H1 (cell line): ENCODE results near the gene KCNJ16. TPM values are rescaled to one million over a fixed set of nuclear protein-coding genes. Genes with fewer than 3 reads are reported as not detected.
A peak's percentile ranks its signal among the peaks of the same experiment; 100 is the strongest.

Experiments
- CTCF ChIA-PET: fragments of 300-600 bp; sonication (Branson Sonifier 250); formaldehyde crosslinking; loops from one replicate; lab custom pipeline; 2021; ENCODE audit not compliant: partially characterized antibody; lab: Charles Lee
- POLR2A ChIA-PET: fragments of 300-600 bp; sonication (Branson Sonifier 250); formaldehyde crosslinking; loops from one replicate; lab custom pipeline; 2021; ENCODE audit warnings: inconsistent platforms; ENCODE audit not compliant: partially characterized antibody; lab: Charles Lee
- DNase-seq, 2 experiments: peaks; one replicate each; pipeline versions ENCODE4 v3.0.0 to v3.0.0-alpha.2; 2010 to 2022; ENCODE audit warnings: low spot score in 2 of 2, low read depth in 1 of 2, mixed read lengths in 1 of 2
- FAIRE-seq: peaks from 2 replicates; lab custom pipeline; 2011; peaks lifted over from hg19 to GRCh38; lab: Jason Lieb, UNC
- H2AFZ ChIP-seq: 2 replicates; pipeline ENCODE4 v1.8.1; 2012; ENCODE audit warnings: low read length, inconsistent platforms
- H2AK5ac ChIP-seq: 2 replicates; pipeline ENCODE4 v1.6.1; 2013; ENCODE audit warnings: low read depth, low read length
- H2BK120ac ChIP-seq: replicated peaks from 2 replicates; pipeline ENCODE3; 2013; ENCODE audit warnings: low read depth, low read length, inconsistent platforms
- H2BK12ac ChIP-seq: 2 replicates; pipeline ENCODE4 v1.6.1; 2013; ENCODE audit warnings: low read depth, low read length
- H2BK15ac ChIP-seq: 2 replicates; pipeline ENCODE4 v1.6.1; 2013; ENCODE audit warnings: low read length
- H2BK20ac ChIP-seq: 2 replicates; pipeline ENCODE4 v1.6.1; 2013; ENCODE audit warnings: low read length
- H2BK5ac ChIP-seq: 2 replicates; pipeline ENCODE4 v1.6.1; 2013; ENCODE audit warnings: low read depth, low read length
- H3K14ac ChIP-seq: 2 replicates; pipeline ENCODE4 v1.6.1; 2013; ENCODE audit warnings: inconsistent platforms; ENCODE audit not compliant: insufficient read length
- H3K18ac ChIP-seq: 2 replicates; pipeline ENCODE4 v1.6.1; 2013; ENCODE audit warnings: low read length; ENCODE audit errors: extremely low read depth
- H3K23ac ChIP-seq: 2 replicates; pipeline ENCODE4 v1.6.1; 2013; ENCODE audit warnings: inconsistent platforms; ENCODE audit not compliant: insufficient read length
- H3K23me2 ChIP-seq: 2 replicates; pipeline ENCODE4 v1.6.1; 2013; ENCODE audit warnings: low read depth, low read length
- H3K27ac ChIP-seq: 2 replicates; pipeline ENCODE4 v1.6.1; 2011; ENCODE audit warnings: low read depth, low read length, inconsistent platforms
- H3K27me3 ChIP-seq, 4 experiments: replicated peaks in 1 of 4; 1 replicate in 1 of 4; 2 replicates in 3 of 4; pipeline versions ENCODE4 v1.6.1 to v1.8.1; 2011 to 2013; ENCODE audit warnings: low read length in 3 of 4, mild to moderate bottlenecking in 3 of 4, inconsistent platforms in 2 of 4, mixed read lengths in 2 of 4, moderate library complexity in 1 of 4; ENCODE audit not compliant: control insufficient read depth in 3 of 4, insufficient read depth in 3 of 4; ENCODE audit errors: extremely low read depth in 1 of 4
- H3K36me3 ChIP-seq, 4 experiments: 2 replicates each; pipeline versions ENCODE4 v1.6.1 to v1.8.1; 2011 to 2013; ENCODE audit warnings: mild to moderate bottlenecking in 4 of 4, low read length in 3 of 4, moderate library complexity in 2 of 4, control low read depth in 1 of 4, inconsistent platforms in 1 of 4; ENCODE audit not compliant: insufficient read depth in 4 of 4, control insufficient read depth in 2 of 4
- H3K4ac ChIP-seq: replicated peaks from 2 replicates; pipeline ENCODE3; 2013; ENCODE audit warnings: low read length, low read depth, mixed read lengths, inconsistent platforms; ENCODE audit not compliant: insufficient read length
- H3K4me1 ChIP-seq, 4 experiments: replicated peaks in 1 of 4; 1 replicate in 1 of 4; 2 replicates in 3 of 4; pipeline versions ENCODE4 v1.6.1 to v1.8.1; 2011 to 2013; ENCODE audit warnings: low read length in 3 of 4, inconsistent platforms in 2 of 4, mixed read lengths in 1 of 4; ENCODE audit not compliant: insufficient read depth in 4 of 4, control insufficient read depth in 3 of 4
- H3K4me2 ChIP-seq, 2 experiments: 2 replicates each; pipeline versions ENCODE4 v1.6.1 to v1.8.1; 2011 to 2013; ENCODE audit warnings: low read depth in 2 of 2, low read length in 2 of 2, control low read depth in 1 of 2, inconsistent platforms in 1 of 2, mild to moderate bottlenecking in 1 of 2; ENCODE audit not compliant: insufficient read depth in 1 of 2
- H3K4me3 ChIP-seq, 4 experiments: fragments of 200-600, 300-600 bp in 1 of 4; sonication (generic), shearing (Covaris generic), sonication (Bioruptor Twin) in 1 of 4; 2 replicates each; pipeline versions ENCODE4 v1.5.1 to v1.8.1; 2011 to 2016; ENCODE audit warnings: low read length in 4 of 4, low read depth in 3 of 4, control low read depth in 2 of 4, inconsistent platforms in 2 of 4, mild to moderate bottlenecking in 2 of 4, mixed read lengths in 1 of 4, moderate library complexity in 1 of 4; ENCODE audit not compliant: insufficient read depth in 2 of 4; ENCODE audit errors: extremely low read depth in 1 of 4
- H3K56ac ChIP-seq: replicated peaks from 2 replicates; pipeline ENCODE3; 2013; ENCODE audit warnings: low read depth, mild to moderate bottlenecking, mixed read lengths, low read length, inconsistent platforms; ENCODE audit not compliant: insufficient read length
- H3K79me1 ChIP-seq: 2 replicates; pipeline ENCODE4 v1.6.1; 2013; ENCODE audit warnings: low read depth, low read length, control low read depth
- H3K79me2 ChIP-seq, 2 experiments: 2 replicates each; pipeline versions ENCODE4 v1.6.1 to v1.8.1; 2012 to 2013; ENCODE audit warnings: low read length in 2 of 2, mild to moderate bottlenecking in 2 of 2, inconsistent platforms in 1 of 2; ENCODE audit not compliant: insufficient read depth in 2 of 2, control insufficient read depth in 1 of 2
- H3K9ac ChIP-seq, 4 experiments: replicated peaks in 1 of 4; 1 replicate in 1 of 4; 2 replicates in 3 of 4; pipeline versions ENCODE4 v1.6.1 to v1.8.1; 2011 to 2013; ENCODE audit warnings: low read depth in 3 of 4, low read length in 3 of 4, control low read depth in 2 of 4, mild to moderate bottlenecking in 2 of 4, moderate library complexity in 2 of 4, inconsistent platforms in 1 of 4; ENCODE audit errors: extremely low read depth in 1 of 4
- H3K9me3 ChIP-seq, 2 experiments: 2 replicates each; pipeline versions ENCODE4 v1.6.1 to v1.8.1; 2012 to 2013; ENCODE audit warnings: mild to moderate bottlenecking in 2 of 2, moderate library complexity in 2 of 2, control low read depth in 1 of 2, inconsistent platforms in 1 of 2, low read depth in 1 of 2, low read length in 1 of 2, mixed read lengths in 1 of 2; ENCODE audit not compliant: insufficient read depth in 2 of 2
- H4K20me1 ChIP-seq, 2 experiments: replicated peaks in 1 of 2; 2 replicates each; pipeline versions ENCODE3 to v1.8.1; 2011 to 2013; ENCODE audit warnings: inconsistent platforms in 2 of 2, low read length in 2 of 2, mild to moderate bottlenecking in 1 of 2; ENCODE audit not compliant: insufficient read depth in 2 of 2, control insufficient read depth in 1 of 2
- H4K5ac ChIP-seq: 2 replicates; pipeline ENCODE4 v1.6.1; 2013; ENCODE audit warnings: low read length, low read depth, mixed read lengths, inconsistent platforms; ENCODE audit not compliant: insufficient read length
- H4K8ac ChIP-seq: 2 replicates; pipeline ENCODE4 v1.8.0; 2013; ENCODE audit warnings: mild to moderate bottlenecking, moderate library complexity, low read length, inconsistent platforms; ENCODE audit not compliant: insufficient read depth; ENCODE audit errors: extremely low read depth
- H4K91ac ChIP-seq: replicated peaks from 2 replicates; pipeline ENCODE3; 2013; ENCODE audit warnings: low read length, mixed read lengths, inconsistent platforms; ENCODE audit not compliant: insufficient read length
- BCL11A ChIP-seq, 2 experiments: IDR thresholded peaks; one replicate each; pipeline ENCODE4 v1.6.1; 2011; ENCODE audit warnings: low read depth in 2 of 2, low read length in 2 of 2, mild to moderate bottlenecking in 2 of 2
- EGR1 ChIP-seq: IDR thresholded peaks from 2 replicates; pipeline ENCODE4 v1.6.1; 2011; ENCODE audit warnings: low read depth, low read length, borderline replicate concordance
- FOSL1 ChIP-seq: IDR thresholded peaks from 2 replicates; pipeline ENCODE4 v1.6.1; 2011; ENCODE audit warnings: mild to moderate bottlenecking, low read depth, low read length, moderate library complexity; ENCODE audit not compliant: insufficient read depth
- MAFK ChIP-seq: IDR thresholded peaks from 2 replicates; pipeline ENCODE4 v1.6.1; 2012; ENCODE audit warnings: low read depth, mild to moderate bottlenecking, improper control_type of control experiment, low read length
- NRF1 ChIP-seq: IDR thresholded peaks from 2 replicates; pipeline ENCODE4 v1.6.1; 2011; ENCODE audit warnings: mild to moderate bottlenecking, low read depth, low read length, improper control_type of control experiment
- POLR2A ChIP-seq, 2 experiments: IDR thresholded peaks; 1 replicate in 1 of 2; 2 replicates in 1 of 2; pipeline ENCODE4 v1.6.1; 2011; ENCODE audit warnings: low read depth in 2 of 2, low read length in 2 of 2, mild to moderate bottlenecking in 2 of 2; ENCODE audit errors: control extremely low read depth in 1 of 2
- POU5F1 ChIP-seq: IDR thresholded peaks from 2 replicates; pipeline ENCODE4 v1.6.1; 2011; ENCODE audit warnings: low read depth, mild to moderate bottlenecking, low read length, moderate library complexity
- SAP30 ChIP-seq: fragments of 300-600 bp; sonication (generic); IDR thresholded peaks from 2 replicates; pipeline ENCODE4 v1.7.1; 2012; ENCODE audit warnings: low read length, moderate library complexity, mild to moderate bottlenecking, inconsistent platforms; ENCODE audit not compliant: insufficient read depth, insufficient replicate concordance
- TAF7 ChIP-seq: optimal IDR thresholded peaks from 2 replicates; pipeline ENCODE3; 2011; ENCODE audit warnings: low read depth, mild to moderate bottlenecking, inconsistent platforms, low read length, moderate library complexity, borderline replicate concordance
- YY1 ChIP-seq: IDR thresholded peaks from 2 replicates; pipeline ENCODE4 v1.6.1; 2011; ENCODE audit warnings: low read depth, mild to moderate bottlenecking, low read length
- ZNF274 ChIP-seq: IDR thresholded peaks from 2 replicates; pipeline ENCODE4 v1.7.0; 2012; ENCODE audit warnings: low read length, borderline replicate concordance; ENCODE audit errors: extremely low read depth
- whole genome bisulfite sequencing, 2 experiments: shearing (Covaris generic) in 1 of 2; methylation state at CpG; one replicate each; pipeline versions ENCODE4 v1.1.6 to v1.1.7; 2013 to 2015; ENCODE audit warnings: low lambda C conversion rate in 2 of 2, mixed read lengths in 2 of 2, inconsistent platforms in 1 of 2, low coverage in 1 of 2, missing lambda C conversion rate in 1 of 2; ENCODE audit not compliant: insufficient replicate concordance in 2 of 2, insufficient coverage in 1 of 2, insufficient read length in 1 of 2; ENCODE audit errors: extremely low coverage in 1 of 2, missing lambda C conversion rate in 1 of 2; 5-methylcytosine and 5-hydroxymethylcytosine counted together
- polyA plus RNA-seq, 7 experiments: library from polyadenylated mRNA; depleted of rRNA in 3 of 7; stranded (reverse) in 5 of 7; unstranded in 2 of 7; fragments of >200 nt in 5 of 7; fragments of 200-250 nt in 2 of 7; gene quantifications; 1 replicate in 5 of 7; 2 replicates in 1 of 7; 4 replicates in 1 of 7; pipeline versions ENCODE4 v1.2.1 to v1.2.3, GENCODE V29; 2011 to 2013; ENCODE audit warnings: missing spikeins in 2 of 7, mixed read lengths in 2 of 7
- total RNA-seq: library from RNA; stranded (reverse); fragmentation: NEBNext Ultra II Directional; extraction: Animal tissue kit (Norgen Biotek cat#: 25700); gene quantifications from 2 replicates; pipeline ENCODE4 v1.2.1, GENCODE V29; 2021
- TF ChIP-seq, protein P1 (sequence below): IDR thresholded peaks from 2 replicates; pipeline ENCODE4 v1.6.1; 2012; ENCODE audit warnings: inconsistent platforms

KCNJ16 gene
- total and polyA plus RNA-seq, 2 of the 8 experiments (the other 6 are each of a cell fraction or from before 2014, with no cell fraction given): not detected

GRCh38 chr17:70095455-70095854 lies 20.4 kb downstream of the KCNJ16 start:
- no peak overlapping the region for H4K8ac ChIP-seq
- H3K4me2 ChIP-seq: no peak overlapping the region
- H3K4ac ChIP-seq: no peak overlapping the region
- H3K79me1 ChIP-seq: no peaks in the 10 kb centered on the region
- WGBS, 2 experiments: 93% methylated on average over 4 of the region's 4 CpGs; no CpG with 5 or more reads in 1 of the 2 experiments
- H3K36me3 ChIP-seq: no peaks in the 10 kb centered on the region
- no peaks in the 10 kb centered on the region for H3K9me3 ChIP-seq
- no peak overlapping the region for H2BK15ac ChIP-seq
- H2BK120ac ChIP-seq: no peak overlapping the region
- TF ChIP-seq YY1 (no peak), EGR1 (no peak), POLR2A (IDR thresholded peaks at IDR 0.05; ENCODE audit: control extremely low read depth in 1 of 2, low read depth in 2 of 2, low read length in 2 of 2) (no peak), POU5F1 (no peak), TAF7 (no peak), ZNF274 (no peak), NRF1 (no peak), MAFK (no peak), BCL11A (IDR thresholded peaks at IDR 0.05; ENCODE audit: low read depth in 2 of 2, low read length in 2 of 2) (no peak), FOSL1 (no peak), SAP30 (no peak)
- TF ChIP-seq, protein P1, sequence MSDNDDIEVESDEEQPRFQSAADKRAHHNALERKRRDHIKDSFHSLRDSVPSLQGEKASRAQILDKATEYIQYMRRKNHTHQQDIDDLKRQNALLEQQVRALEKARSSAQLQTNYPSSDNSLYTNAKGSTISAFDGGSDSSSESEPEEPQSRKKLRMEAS: no peak
- H3K27ac ChIP-seq: no peak overlapping the region
- no peaks in the 10 kb centered on the region for H3K79me2 ChIP-seq
- no peak overlapping the region for H2AK5ac ChIP-seq
- no peaks in the 10 kb centered on the region for H4K20me1 ChIP-seq
- no peak overlapping the region for H3K56ac ChIP-seq
- H3K23me2 ChIP-seq: peaks cover 2% of the 10 kb centered on the region; the same call in 1 of the 2 replicates
- H3K27me3 ChIP-seq: no peaks in the 10 kb centered on the region
- no peak overlapping the region for H3K23ac ChIP-seq
- POLR2A ChIA-PET: no interaction called here
- H2BK12ac ChIP-seq: no peak overlapping the region
- CTCF ChIA-PET: no interaction called here
- H3K4me1 ChIP-seq: no peaks in the 10 kb centered on the region
- H4K5ac ChIP-seq: no peak overlapping the region
- no peak overlapping the region for H3K18ac ChIP-seq
- H3K14ac ChIP-seq: no peak overlapping the region
- no peak overlapping the region for H3K4me3 ChIP-seq
- no peak overlapping the region for H3K9ac ChIP-seq
- H2AFZ ChIP-seq: peak overlapping the region; percentile 67; the same call in 1 of the 2 replicates
- DNase-seq (no peak), FAIRE-seq (no peak)
- no peak overlapping the region for H2BK5ac ChIP-seq
- no peak overlapping the region for H2BK20ac ChIP-seq
- no peak overlapping the region for H4K91ac ChIP-seq
